ENCODE data around the gene MRPL21.
"Not testable (repeated sequence)": the region's sequence is repeated elsewhere in the genome, so short reads cannot be mapped to it uniquely, and the experiment has no call there.

GRCh38 chr11:68856425-68857030 lies 47.1 kb downstream of the MRPL21 start:
- not testable (repeated sequence) for TF ChIP-seq CTCF (conservative IDR thresholded peaks at IDR 0.05); ZFX (IDR thresholded peaks at IDR 0.05)

All from C4-2B (cell line).